OCI-M1 (cell line): ENCODE results near the gene PC.

Source experiments
- DNase-seq: peaks from one replicate; lab custom pipeline; 2025; lab: John Stamatoyannopoulos, UW

The PC gene

GRCh38 chr11:66853242-66854229 is 104.6 kb downstream of the PC start:
- DNase-seq: no peak

GRCh38 chr11:66852466-66853241 is 105.5 kb downstream of the PC start:
- no peak for DNase-seq

GRCh38 chr11:66851698-66852465 is 106.3 kb downstream of the PC start:
- DNase-seq: peak; percentile 52

- DNase-seq: no peak
These were observed 107.0 kb downstream of the PC start for GRCh38 chr11:66851239-66851596.

- no peak for DNase-seq
These were observed 107.5 kb downstream of the PC start for GRCh38 chr11:66850588-66851238.

- no peak for DNase-seq
These were observed 108.0 kb downstream of the PC start for GRCh38 chr11:66850235-66850587.

GRCh38 chr11:66849501-66850234 is 108.5 kb downstream of the PC start:
- DNase-seq: no peak

- no peak for DNase-seq
These were observed 109.3 kb downstream of the PC start for GRCh38 chr11:66848671-66849500.

GRCh38 chr11:66847461-66848232 is 110.5 kb downstream of the PC start:
- no peak for DNase-seq

GRCh38 chr11:66846671-66847091 is 111.5 kb downstream of the PC start:
- DNase-seq: no peak

- no peak for DNase-seq
These were observed 112.3 kb downstream of the PC start for GRCh38 chr11:66845876-66846212.

GRCh38 chr11:66845143-66845875 is 112.9 kb downstream of the PC start:
- DNase-seq: no peak

- DNase-seq: no peak
These were observed 113.6 kb downstream of the PC start for GRCh38 chr11:66844496-66845142.

GRCh38 chr11:66843776-66844495 is 114.2 kb downstream of the PC start:
- peak; percentile 24 for DNase-seq

GRCh38 chr11:66842896-66843775 is 115.0 kb downstream of the PC start, which contains the start of gene RCE1:
Gene RCE1, plus strand, starts transcription at chr11:66843441. Its CDS starts 15 bp downstream, at chr11:66843456.
- DNase-seq: peak; percentile 94

- no peak for DNase-seq
These were observed 115.7 kb downstream of the PC start for GRCh38 chr11:66842501-66842895.
